Stimulated activated CD4-positive, alpha-beta T cell treated with anti-CD3 and anti-CD28 coated beads, Interleukin-15, amount 100 ng/mL, for 48 hours (primary cell): ENCODE results near the gene SAMD11.
"Not testable (repeated sequence)": the region's sequence is repeated elsewhere in the genome, so short reads cannot be mapped to it uniquely, and the experiment has no call there.

Experiments used
- DNase-seq, 2 donors: peaks; one replicate each; pipeline ENCODE4 v3.0.0-alpha.2; 2020; ENCODE audit warnings: low read depth in 2 of 2

Gene SAMD11

GRCh38 chr1:975896-976683 is 52.4 kb downstream of the SAMD11 start:
- DNase-seq = peak; percentile 42 to 60

- not testable (repeated sequence) for DNase-seq
Measured at GRCh38 chr1:976791-977190, 53.1 kb downstream of the SAMD11 start.

GRCh38 chr1:978069-978834 is 54.5 kb downstream of the SAMD11 start:
- DNase-seq = no peak

- no peak for DNase-seq
Measured at GRCh38 chr1:978835-979743, 55.4 kb downstream of the SAMD11 start.

GRCh38 chr1:979744-980072 is 56.0 kb downstream of the SAMD11 start:
- no peak for DNase-seq

GRCh38 chr1:980137-980571 is 56.4 kb downstream of the SAMD11 start:
- DNase-seq = no peak

- DNase-seq = no peak
Measured at GRCh38 chr1:980602-981395, 57.1 kb downstream of the SAMD11 start.

- DNase-seq = no peak
Measured at GRCh38 chr1:981491-981954, 57.8 kb downstream of the SAMD11 start.

- DNase-seq = no peak
Measured at GRCh38 chr1:981955-982558, 58.3 kb downstream of the SAMD11 start, which contains the start of gene PERM1. Gene PERM1 (minus strand): TSS chr1:982093. CDS start chr1:981029, 1,064 bp downstream.

- DNase-seq = no peak
Measured at GRCh38 chr1:982765-983436, 59.2 kb downstream of the SAMD11 start.

- peak in 1 of 2 donors; percentile 42 for DNase-seq
Measured at GRCh38 chr1:983798-984475, 60.2 kb downstream of the SAMD11 start.

GRCh38 chr1:984476-984814 is 60.7 kb downstream of the SAMD11 start:
- no peak for DNase-seq

- no peak for DNase-seq
Measured at GRCh38 chr1:985126-985525, 61.4 kb downstream of the SAMD11 start.

GRCh38 chr1:988061-988460 is 64.3 kb downstream of the SAMD11 start:
- DNase-seq = not testable (repeated sequence)

GRCh38 chr1:991275-991674 is 67.6 kb downstream of the SAMD11 start:
- not testable (repeated sequence) for DNase-seq

- no peak for DNase-seq
Measured at GRCh38 chr1:991895-992294, 68.2 kb downstream of the SAMD11 start.

GRCh38 chr1:992362-992761 is 68.6 kb downstream of the SAMD11 start:
- no peak for DNase-seq

- DNase-seq = no peak
Measured at GRCh38 chr1:993379-993995, 69.8 kb downstream of the SAMD11 start.
